SK-N-SH (cell line): ENCODE data around the gene STOML1. TPM values are rescaled to one million over a fixed set of nuclear protein-coding genes. Genes with fewer than 3 reads are reported as not detected.

Experiments used
- CTCF ChIA-PET: fragments of 300-600, 350-600 bp; formaldehyde crosslinking; extraction: SDS; loops from one replicate; lab custom pipeline; 2021; lab: Yijun Ruan, JAX
- POLR2A ChIA-PET: fragments of 350-600 bp; sonication (Branson Sonifier 250); formaldehyde crosslinking; extraction: SDS; loops from one replicate; lab custom pipeline; 2020; ENCODE audit warnings: antibody characterized with exemption, inconsistent platforms; lab: Yijun Ruan, JAX
- DNase-seq: peaks from one replicate; pipeline ENCODE4 v3.0.0; 2012
- H2AFZ ChIP-seq: fragments of 200-600 bp; sonication (generic); 2 replicates; pipeline ENCODE4 v1.8.1; 2016; ENCODE audit warnings: antibody characterized with exemption, mild to moderate bottlenecking, low read depth
- H3F3A ChIP-seq: fragments of 200-600 bp; sonication (generic); replicated peaks from 2 replicates; pipeline ENCODE3; 2016; ENCODE audit warnings: antibody characterized with exemption, mild to moderate bottlenecking; ENCODE audit not compliant: insufficient read depth
- H3K27ac ChIP-seq, 2 experiments: fragments of 200-500 bp in 1 of 2; fragments of 200-600 bp in 1 of 2; sonication (Bioruptor generic) in 1 of 2; sonication (generic), shearing (Covaris generic) in 1 of 2; 2 replicates each; pipeline versions ENCODE4 v1.5.1 to v1.6.1; 2014 to 2016; ENCODE audit warnings: low read depth in 2 of 2, inconsistent platforms in 1 of 2, low read length in 1 of 2, mild to moderate bottlenecking in 1 of 2, mixed read lengths in 1 of 2
- H3K27me3 ChIP-seq: fragments of 200-600 bp; sonication (generic), shearing (Covaris generic); 2 replicates; pipeline ENCODE4 v1.6.1; 2016; ENCODE audit warnings: mixed run types; ENCODE audit not compliant: insufficient read depth
- H3K36me3 ChIP-seq, 2 experiments: fragments of 200-500 bp in 1 of 2; fragments of 200-600 bp in 1 of 2; sonication (Bioruptor generic) in 1 of 2; sonication (generic) in 1 of 2; replicated peaks in 1 of 2; 2 replicates each; pipeline versions ENCODE3 to v1.5.1; 2014 to 2016; ENCODE audit warnings: low read length in 1 of 2, mild to moderate bottlenecking in 1 of 2; ENCODE audit not compliant: insufficient read depth in 2 of 2, control insufficient read depth in 1 of 2
- H3K4me1 ChIP-seq, 2 experiments: fragments of 200-500 bp in 1 of 2; fragments of 200-600 bp in 1 of 2; sonication (Bioruptor generic) in 1 of 2; sonication (generic), shearing (Covaris generic) in 1 of 2; 2 replicates each; pipeline versions ENCODE4 v1.5.1 to v1.6.1; 2014 to 2016; ENCODE audit warnings: low read depth in 1 of 2, low read length in 1 of 2, mixed run types in 1 of 2; ENCODE audit not compliant: insufficient read depth in 2 of 2, control insufficient read depth in 1 of 2
- H3K4me2 ChIP-seq: fragments of 200-600 bp; sonication (generic), shearing (Covaris generic); 2 replicates; pipeline ENCODE4 v1.6.1; 2017; ENCODE audit warnings: mixed run types
- H3K4me3 ChIP-seq, 2 experiments: fragments of 200-500 bp in 1 of 2; fragments of 200-600 bp in 1 of 2; sonication (Bioruptor generic) in 1 of 2; sonication (generic), shearing (Covaris generic) in 1 of 2; 2 replicates each; pipeline versions ENCODE4 v1.5.1 to v1.8.1; 2014 to 2016; ENCODE audit warnings: low read depth in 2 of 2, inconsistent platforms in 1 of 2, low read length in 1 of 2, mild to moderate bottlenecking in 1 of 2, mixed read lengths in 1 of 2, moderate library complexity in 1 of 2
- H3K79me2 ChIP-seq: fragments of 200-600 bp; sonication (generic); 2 replicates; pipeline ENCODE4 v1.8.1; 2017; ENCODE audit warnings: mild to moderate bottlenecking; ENCODE audit not compliant: insufficient read depth
- H3K9ac ChIP-seq: fragments of 200-600 bp; sonication (generic); 2 replicates; pipeline ENCODE4 v1.6.1; 2017; ENCODE audit warnings: mixed run types
- H3K9me2 ChIP-seq: fragments of 200-600 bp; sonication (generic); 2 replicates; pipeline ENCODE4 v1.6.1; 2017; ENCODE audit warnings: mixed run types
- H3K9me3 ChIP-seq: fragments of 200-600 bp; sonication (generic); 2 replicates; pipeline ENCODE4 v1.6.1; 2017; ENCODE audit warnings: mixed run types, mild to moderate bottlenecking, moderate library complexity
- H4K20me1 ChIP-seq: fragments of 200-600 bp; sonication (generic); 2 replicates; pipeline ENCODE4 v1.6.1; 2017; ENCODE audit warnings: mild to moderate bottlenecking, mixed run types; ENCODE audit not compliant: insufficient read depth
- FOSL2 ChIP-seq: IDR thresholded peaks from 2 replicates; pipeline ENCODE4 v1.4.0; 2012; ENCODE audit warnings: low read depth, mild to moderate bottlenecking, moderate library complexity, borderline replicate concordance
- IRF3 ChIP-seq: fragments of 150-350 bp; IDR thresholded peaks from 2 replicates; pipeline ENCODE4 v1.6.1; 2016; ENCODE audit warnings: mild to moderate bottlenecking, low read depth, low read length
- NFIC ChIP-seq: IDR thresholded peaks from 2 replicates; pipeline ENCODE4 v1.4.0; 2012; ENCODE audit warnings: borderline replicate concordance
- NRF1 ChIP-seq: IDR thresholded peaks from 2 replicates; pipeline ENCODE4 v1.6.1; 2012; ENCODE audit warnings: low read depth, mild to moderate bottlenecking, low read length
- PBX3 ChIP-seq: IDR thresholded peaks from 2 replicates; pipeline ENCODE4; 2012
- SIN3A ChIP-seq: IDR thresholded peaks from 2 replicates; pipeline ENCODE4 v1.6.1; 2012; ENCODE audit warnings: low read depth, mild to moderate bottlenecking, low read length, moderate library complexity, borderline replicate concordance
- SMC3 ChIP-seq: IDR thresholded peaks from 2 replicates; pipeline ENCODE4 v1.6.1; 2012; ENCODE audit warnings: low read depth, low read length, improper control_type of control experiment
- TEAD4 ChIP-seq: IDR thresholded peaks from 2 replicates; pipeline ENCODE4 v1.4.0; 2012; ENCODE audit warnings: mild to moderate bottlenecking, borderline replicate concordance; ENCODE audit not compliant: insufficient read depth
- USF1 ChIP-seq: IDR thresholded peaks from 2 replicates; pipeline ENCODE4 v1.4.0; 2012; ENCODE audit warnings: low read depth, borderline replicate concordance
- WGBS: methylation state at CpG from one replicate; pipeline ENCODE4 v1.1.6; 2017; ENCODE audit warnings: low lambda C conversion rate; 5-methylcytosine and 5-hydroxymethylcytosine counted together
- polyA plus RNA-seq, 3 experiments: library from polyadenylated mRNA; depleted of rRNA; stranded (reverse); fragments of >200 nt; gene quantifications; 2 replicates each; pipeline ENCODE4 v1.2.3, GENCODE V29; 2012
- TF ChIP-seq, protein P1 (sequence below): fragments of 150-350 bp; IDR thresholded peaks from 2 replicates; pipeline ENCODE4 v1.6.1; 2017; ENCODE audit warnings: antibody characterized with exemption, low read length, low read depth, borderline replicate concordance

The STOML1 gene
- polyA plus RNA-seq, 1 of the 3 experiments (the other 2 are of a cell fraction): 20.4 TPM

DNA sequence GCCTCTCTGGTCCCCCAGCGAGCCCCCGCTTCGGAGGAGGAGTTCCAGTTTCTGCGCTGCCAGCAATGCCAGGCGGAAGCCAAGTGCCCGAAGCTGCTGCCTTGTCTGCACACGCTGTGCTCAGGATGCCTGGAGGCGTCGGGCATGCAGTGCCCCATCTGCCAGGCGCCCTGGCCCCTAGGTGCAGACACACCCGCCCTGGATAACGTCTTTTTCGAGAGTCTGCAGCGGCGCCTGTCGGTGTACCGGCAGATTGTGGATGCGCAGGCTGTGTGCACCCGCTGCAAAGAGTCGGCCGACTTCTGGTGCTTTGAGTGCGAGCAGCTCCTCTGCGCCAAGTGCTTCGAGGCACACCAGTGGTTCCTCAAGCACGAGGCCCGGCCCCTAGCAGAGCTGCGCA lies 5.9 kb upstream of the STOML1 start:
- H3K4me2 ChIP-seq: peak overlapping the region; percentile 94; the same call in 1 of the 2 replicates
- no peak for DNase-seq
- ChIA-PET POLR2A (no interaction called here), CTCF (no interaction called here)
- H3K27ac ChIP-seq: no peak overlapping the region
- H3K79me2 ChIP-seq: peaks cover 90% of the 10 kb centered on the region
- peaks cover 14 to 23% of the 10 kb centered on the region in 2 experiments; a peak in 3 of 4 replicates for H3K4me1 ChIP-seq
- H3K9me3 ChIP-seq: no peaks in the 10 kb centered on the region
- peaks cover 6% of the 10 kb centered on the region; the same call in 1 of the 2 replicates for H4K20me1 ChIP-seq
- H3K27me3 ChIP-seq: no peaks in the 10 kb centered on the region
- no peak overlapping the region for H2AFZ ChIP-seq
- 98% methylated on average over 20 of the region's 27 CpGs for WGBS
- H3K4me3 ChIP-seq: no peak overlapping the region
- H3K36me3 ChIP-seq: peaks cover 19 to 39% of the 10 kb centered on the region in 2 experiments
- TF ChIP-seq USF1 (no peak), SMC3 (no peak), NFIC (no peak), TEAD4 (no peak), IRF3 (no peak), PBX3 (no peak), SIN3A (no peak)
- H3K9ac ChIP-seq: no peak overlapping the region
- peaks cover 16% of the 10 kb centered on the region for H3F3A ChIP-seq
- H3K9me2 ChIP-seq: no peaks in the 10 kb centered on the region

DNA sequence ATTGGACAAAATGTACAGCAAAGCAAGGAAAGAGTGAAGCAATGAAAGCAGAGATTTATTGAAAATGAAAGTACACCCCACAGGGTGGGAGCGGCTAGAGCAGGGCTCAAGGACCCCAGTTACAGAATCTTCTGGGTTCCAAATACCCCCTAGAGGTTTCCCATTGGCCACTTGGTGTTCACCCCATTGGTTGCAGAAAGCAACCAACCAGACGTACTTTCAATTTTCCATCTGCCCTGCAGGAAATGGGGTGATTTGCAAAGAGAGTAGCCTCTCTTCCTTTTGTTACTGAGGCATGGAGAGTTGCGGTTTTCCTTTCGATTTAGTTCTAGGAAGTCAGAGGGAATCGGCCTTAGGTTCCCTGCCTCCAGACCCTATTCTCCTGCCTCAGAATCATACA lies 4.8 kb upstream of the STOML1 start:
- Histone ChIP-seq H3K9me2 (no peaks in the 10 kb centered on the region), H3K9me3 (no peaks in the 10 kb centered on the region), H3K9ac (peak overlapping the region; percentile 84; the same call in 1 of the 2 replicates), H3K27me3 (no peaks in the 10 kb centered on the region), H3K4me3 (peak overlapping the region; percentile 82 to 96; a peak in 3 of 4 replicates), H2AFZ (no peak overlapping the region), H3F3A (peaks cover 20% of the 10 kb centered on the region), H3K4me2 (peak overlapping the region; percentile 94), H3K27ac (no peak overlapping the region; a peak in 1 of 4 replicates), H3K79me2 (peaks cover 81% of the 10 kb centered on the region), H4K20me1 (peaks cover 6% of the 10 kb centered on the region; the same call in 1 of the 2 replicates), H3K36me3 (peaks cover 18 to 32% of the 10 kb centered on the region in 2 experiments), H3K4me1 (peaks cover 20 to 28% of the 10 kb centered on the region in 2 experiments; a peak in 3 of 4 replicates)
- no peak for DNase-seq
- TF ChIP-seq NRF1 (no peak), IRF3 (no peak), FOSL2 (no peak)
- TF ChIP-seq, protein P1, sequence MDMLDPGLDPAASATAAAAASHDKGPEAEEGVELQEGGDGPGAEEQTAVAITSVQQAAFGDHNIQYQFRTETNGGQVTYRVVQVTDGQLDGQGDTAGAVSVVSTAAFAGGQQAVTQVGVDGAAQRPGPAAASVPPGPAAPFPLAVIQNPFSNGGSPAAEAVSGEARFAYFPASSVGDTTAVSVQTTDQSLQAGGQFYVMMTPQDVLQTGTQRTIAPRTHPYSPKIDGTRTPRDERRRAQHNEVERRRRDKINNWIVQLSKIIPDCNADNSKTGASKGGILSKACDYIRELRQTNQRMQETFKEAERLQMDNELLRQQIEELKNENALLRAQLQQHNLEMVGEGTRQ: no peak
- CTCF ChIA-PET: no interaction called here
- WGBS: 84% methylated on average over 5 of the region's 5 CpGs
- POLR2A ChIA-PET: interaction anchor here (0.6 kb wide), 1 partner anchor 13 kb away, joined by 3 read pairs; no protein-coding TSS in a partner anchor
